Measurements from ENCODE around the gene NTM.
A peak's percentile ranks its signal among the peaks of the same experiment; 100 is the strongest.

NTM gene

GRCh38 chr11:132300283-132300682, 929.9 kb downstream of the NTM start:
- peak; percentile 55 for TF ChIP-seq CTCF (conservative IDR thresholded peaks at IDR 0.05)
- no peak for TF ChIP-seq ZFX (IDR thresholded peaks at IDR 0.05)
- no peak overlapping the region for H3K27ac ChIP-seq

- no peak for TF ChIP-seq ZFX (IDR thresholded peaks at IDR 0.05)
- TF ChIP-seq CTCF (conservative IDR thresholded peaks at IDR 0.05), result no peak
Observed at GRCh38 chr11:132301465-132301864, 931.0 kb downstream of the NTM start.

GRCh38 chr11:132301900-132302299, 931.5 kb downstream of the NTM start:
- no peak overlapping the region for H3K27ac ChIP-seq
- TF ChIP-seq CTCF (conservative IDR thresholded peaks at IDR 0.05), result no peak
- TF ChIP-seq ZFX (IDR thresholded peaks at IDR 0.05), result no peak

More at GRCh38 chr11:132301465-132301864, 931.0 kb downstream of the NTM start:
- no peak overlapping the region for H3K27ac ChIP-seq

- H3K27ac ChIP-seq, result no peak overlapping the region
- TF ChIP-seq CTCF (conservative IDR thresholded peaks at IDR 0.05) (no peak), ZFX (IDR thresholded peaks at IDR 0.05) (no peak)
Observed at GRCh38 chr11:132307309-132308020, 937.0 kb downstream of the NTM start.

GRCh38 chr11:132310390-132311375, 940.3 kb downstream of the NTM start:
- no peak overlapping the region for H3K27ac ChIP-seq

GRCh38 chr11:132311703-132312102, 941.3 kb downstream of the NTM start:
- H3K27ac ChIP-seq, result no peak overlapping the region
- TF ChIP-seq ZFX (IDR thresholded peaks at IDR 0.05) (no peak), CTCF (conservative IDR thresholded peaks at IDR 0.05) (no peak)

More at GRCh38 chr11:132310390-132311375, 940.3 kb downstream of the NTM start:
- TF ChIP-seq CTCF (conservative IDR thresholded peaks at IDR 0.05) (no peak), ZFX (IDR thresholded peaks at IDR 0.05) (no peak)

GRCh38 chr11:132312161-132312560, 941.7 kb downstream of the NTM start:
- no peak for TF ChIP-seq ZFX (IDR thresholded peaks at IDR 0.05)
- H3K27ac ChIP-seq, result no peak overlapping the region

Data from C4-2B (cell line).